ENCODE measurements around the gene ABCC4. TPM values are rescaled to one million over a fixed set of nuclear protein-coding genes. Genes with fewer than 3 reads are reported as not detected.
A peak's percentile ranks its signal among the peaks of the same experiment; 100 is the strongest.

The ABCC4 gene, protein sequence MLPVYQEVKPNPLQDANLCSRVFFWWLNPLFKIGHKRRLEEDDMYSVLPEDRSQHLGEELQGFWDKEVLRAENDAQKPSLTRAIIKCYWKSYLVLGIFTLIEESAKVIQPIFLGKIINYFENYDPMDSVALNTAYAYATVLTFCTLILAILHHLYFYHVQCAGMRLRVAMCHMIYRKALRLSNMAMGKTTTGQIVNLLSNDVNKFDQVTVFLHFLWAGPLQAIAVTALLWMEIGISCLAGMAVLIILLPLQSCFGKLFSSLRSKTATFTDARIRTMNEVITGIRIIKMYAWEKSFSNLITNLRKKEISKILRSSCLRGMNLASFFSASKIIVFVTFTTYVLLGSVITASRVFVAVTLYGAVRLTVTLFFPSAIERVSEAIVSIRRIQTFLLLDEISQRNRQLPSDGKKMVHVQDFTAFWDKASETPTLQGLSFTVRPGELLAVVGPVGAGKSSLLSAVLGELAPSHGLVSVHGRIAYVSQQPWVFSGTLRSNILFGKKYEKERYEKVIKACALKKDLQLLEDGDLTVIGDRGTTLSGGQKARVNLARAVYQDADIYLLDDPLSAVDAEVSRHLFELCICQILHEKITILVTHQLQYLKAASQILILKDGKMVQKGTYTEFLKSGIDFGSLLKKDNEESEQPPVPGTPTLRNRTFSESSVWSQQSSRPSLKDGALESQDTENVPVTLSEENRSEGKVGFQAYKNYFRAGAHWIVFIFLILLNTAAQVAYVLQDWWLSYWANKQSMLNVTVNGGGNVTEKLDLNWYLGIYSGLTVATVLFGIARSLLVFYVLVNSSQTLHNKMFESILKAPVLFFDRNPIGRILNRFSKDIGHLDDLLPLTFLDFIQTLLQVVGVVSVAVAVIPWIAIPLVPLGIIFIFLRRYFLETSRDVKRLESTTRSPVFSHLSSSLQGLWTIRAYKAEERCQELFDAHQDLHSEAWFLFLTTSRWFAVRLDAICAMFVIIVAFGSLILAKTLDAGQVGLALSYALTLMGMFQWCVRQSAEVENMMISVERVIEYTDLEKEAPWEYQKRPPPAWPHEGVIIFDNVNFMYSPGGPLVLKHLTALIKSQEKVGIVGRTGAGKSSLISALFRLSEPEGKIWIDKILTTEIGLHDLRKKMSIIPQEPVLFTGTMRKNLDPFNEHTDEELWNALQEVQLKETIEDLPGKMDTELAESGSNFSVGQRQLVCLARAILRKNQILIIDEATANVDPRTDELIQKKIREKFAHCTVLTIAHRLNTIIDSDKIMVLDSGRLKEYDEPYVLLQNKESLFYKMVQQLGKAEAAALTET (N-terminal part only)
- 12.9 and 14.7 TPM in 2 replicates for total RNA-seq

DNA sequence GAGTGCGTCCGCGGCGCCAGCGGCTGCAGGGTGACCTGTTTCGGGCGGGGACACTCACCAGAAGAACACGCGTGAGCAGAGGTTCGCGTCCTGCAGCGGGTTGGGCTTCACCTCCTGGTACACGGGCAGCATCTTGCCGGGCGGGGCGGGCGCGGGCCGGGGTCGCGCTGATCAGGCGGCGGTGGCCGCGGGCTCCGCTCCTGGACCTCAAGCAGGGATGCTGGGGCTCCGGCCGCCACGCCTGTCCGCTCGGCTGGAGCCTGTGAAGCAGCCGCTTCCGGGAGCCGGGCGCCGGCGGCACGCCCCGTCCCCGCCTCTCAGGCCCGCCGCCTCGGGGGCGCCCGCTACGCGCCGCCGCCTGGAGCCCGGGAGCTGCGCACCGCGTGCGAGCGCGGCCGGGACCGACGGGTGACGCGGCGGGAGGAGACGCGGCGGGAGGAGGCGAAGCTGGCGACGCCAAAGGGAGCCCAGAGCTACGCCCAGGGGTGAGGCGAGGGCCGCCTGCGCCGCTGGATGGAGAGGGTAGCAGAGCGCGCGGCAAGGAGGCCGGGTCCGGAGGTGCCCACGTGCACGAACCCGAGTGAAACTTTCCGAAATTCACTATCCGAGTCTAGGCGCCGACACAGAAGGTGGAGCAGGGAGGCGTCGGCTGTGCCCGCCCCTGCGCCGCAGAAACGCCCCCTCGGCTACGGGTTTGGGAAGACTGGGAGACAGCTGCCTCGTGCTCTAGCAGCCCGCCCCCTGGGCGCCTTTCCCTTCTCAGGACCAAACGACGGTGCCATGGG is at the start of gene ABCC4:
Gene ABCC4 (minus strand): TSS at position 269 of the 785 bp plus-strand sequence. CDS start 137 bp downstream, at position 132.
- DNase-seq (ENCODE audit: extremely low read depth, low read depth, low spot score), result no peak

DNA sequence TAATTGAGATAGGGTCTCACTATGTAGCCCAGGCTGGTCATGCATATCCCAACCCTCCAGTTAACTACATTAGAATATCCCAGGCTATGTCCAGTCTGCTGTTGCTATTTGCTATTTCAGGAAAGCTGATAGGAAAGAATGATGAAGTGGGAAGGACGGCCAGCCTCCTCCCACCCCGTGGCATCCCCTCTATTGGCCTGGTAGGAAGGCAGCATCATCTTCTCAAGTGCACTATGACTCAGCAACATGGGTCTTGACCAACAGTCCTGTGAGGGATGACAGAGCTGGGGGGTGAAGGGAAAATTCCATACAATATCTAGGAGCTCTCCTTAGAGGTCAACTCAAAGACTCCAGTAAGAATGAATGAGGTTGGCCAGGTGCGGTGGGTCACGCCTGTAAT is 48.0 kb upstream of the ABCC4 start:
- no peak for DNase-seq (ENCODE audit: extremely low read depth, low read depth, low spot score)

DNA sequence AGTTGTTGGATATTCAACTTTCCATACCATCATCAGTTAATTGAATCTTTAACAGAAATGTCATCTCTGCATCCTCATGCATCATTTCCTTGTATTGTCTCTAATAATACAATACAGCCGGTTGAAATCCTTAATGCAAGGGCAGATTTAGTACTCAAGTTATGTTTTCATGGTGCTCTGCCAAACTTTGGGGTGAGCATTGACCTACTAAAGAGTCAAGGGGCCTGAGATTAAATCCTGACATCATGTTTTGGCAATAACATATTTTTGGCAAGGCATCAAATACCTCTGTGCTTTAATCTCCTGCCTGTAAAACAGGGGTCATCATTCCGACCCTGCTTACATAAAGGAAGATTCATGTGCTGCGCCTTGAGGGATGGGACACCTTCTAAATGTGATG is 42.7 kb upstream of the ABCC4 start:
- DNase-seq (ENCODE audit: extremely low read depth, low read depth, low spot score), result peak; percentile 93

DNA sequence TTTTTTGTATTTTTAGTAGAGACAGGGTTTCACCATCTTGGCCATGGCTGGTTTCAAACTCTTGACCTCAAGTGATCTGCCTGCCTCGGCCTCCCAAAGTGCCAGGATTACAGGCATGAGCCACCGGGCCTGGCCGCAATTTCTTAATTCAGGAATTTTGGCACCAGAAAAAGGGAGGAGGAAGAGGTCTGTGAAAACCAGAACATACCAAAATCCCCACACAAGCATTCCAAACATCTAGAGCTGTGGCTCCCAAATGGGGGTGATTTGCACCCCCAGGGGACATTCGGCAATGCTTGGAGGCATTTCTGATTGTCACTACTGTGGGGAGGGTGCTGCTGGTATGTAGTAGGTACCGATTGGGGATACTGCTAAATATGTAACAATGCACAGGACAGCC is 40.2 kb upstream of the ABCC4 start:
- no peak for DNase-seq (ENCODE audit: extremely low read depth, low read depth, low spot score)

DNA sequence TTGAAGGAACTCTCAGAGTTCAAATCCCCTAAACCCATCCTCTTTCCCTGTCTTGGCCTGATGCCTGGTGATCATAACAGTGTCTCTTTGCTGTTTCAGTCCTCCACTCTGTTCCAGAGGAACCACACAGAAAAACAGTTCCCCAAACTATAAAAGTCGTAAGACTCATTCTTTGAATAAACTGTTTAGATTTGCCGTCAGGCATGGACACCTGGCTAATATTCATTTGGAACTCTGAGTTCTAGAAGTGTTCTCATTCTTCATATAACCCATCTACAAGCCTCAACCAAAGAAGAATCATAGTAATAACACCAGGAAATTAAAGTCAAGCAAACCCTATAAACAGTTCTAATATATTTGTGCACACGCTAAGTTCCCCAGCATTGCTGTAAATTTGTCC is 37.7 kb upstream of the ABCC4 start:
- DNase-seq (ENCODE audit: extremely low read depth, low read depth, low spot score), result no peak

DNA sequence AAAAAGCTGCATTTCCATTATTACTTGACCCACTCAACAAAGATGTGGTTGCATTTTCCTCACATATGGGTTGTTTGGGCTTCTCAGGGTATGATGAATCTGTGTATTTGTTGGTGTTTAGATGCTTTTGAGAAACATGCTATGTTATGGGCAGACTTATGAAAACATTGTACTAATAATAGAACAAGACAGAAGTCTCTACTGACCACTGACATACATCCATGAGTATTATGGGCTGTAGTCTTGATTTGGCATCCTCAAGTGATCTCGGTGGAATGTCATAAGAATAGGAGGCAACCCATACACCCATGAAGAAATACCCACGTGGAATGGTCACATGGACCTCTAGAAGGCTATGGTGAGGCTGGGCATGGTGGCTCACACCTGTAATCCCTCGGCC is 36.3 kb upstream of the ABCC4 start:
- no peak for DNase-seq (ENCODE audit: extremely low read depth, low read depth, low spot score)

DNA sequence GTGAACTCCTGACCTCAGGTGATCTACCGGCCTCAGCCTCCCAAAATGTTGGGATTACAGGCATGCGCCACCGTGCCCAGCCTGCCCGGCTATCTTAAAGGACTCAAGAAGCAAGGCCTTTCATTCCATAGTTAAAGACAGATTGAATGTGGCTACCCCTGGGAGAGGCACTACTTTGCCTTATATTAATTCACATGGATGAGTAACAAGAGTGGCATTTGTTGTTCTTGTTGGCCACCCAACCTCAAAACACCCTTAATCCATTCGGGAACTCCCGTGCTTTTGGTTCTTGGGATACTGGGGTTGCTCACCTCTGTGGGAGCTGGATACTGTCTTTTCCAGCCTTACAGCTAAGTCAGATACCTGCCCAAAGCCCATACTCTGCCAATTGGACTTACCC is 34.4 kb upstream of the ABCC4 start:
- DNase-seq (ENCODE audit: extremely low read depth, low read depth, low spot score), result no peak

DNA sequence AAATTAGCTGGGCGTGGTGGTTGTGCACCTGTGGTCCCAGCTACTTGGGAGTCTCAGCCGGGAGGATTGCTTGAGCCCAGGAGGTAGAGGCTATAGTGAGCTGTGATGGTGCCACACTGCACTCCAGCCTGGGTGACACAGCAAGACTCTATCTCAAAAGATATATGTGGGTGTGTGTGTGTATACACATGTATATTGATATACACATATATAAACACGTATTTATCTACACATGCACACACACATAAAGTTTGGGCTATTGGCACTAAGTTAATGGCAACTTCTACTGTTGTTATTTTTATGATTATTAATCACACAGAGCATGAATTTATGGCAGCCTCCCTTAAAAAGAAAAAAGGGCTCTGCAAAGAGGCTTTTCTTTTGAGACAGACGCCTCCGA is 27.1 kb upstream of the ABCC4 start:
- DNase-seq (ENCODE audit: extremely low read depth, low read depth, low spot score), result no peak

DNA sequence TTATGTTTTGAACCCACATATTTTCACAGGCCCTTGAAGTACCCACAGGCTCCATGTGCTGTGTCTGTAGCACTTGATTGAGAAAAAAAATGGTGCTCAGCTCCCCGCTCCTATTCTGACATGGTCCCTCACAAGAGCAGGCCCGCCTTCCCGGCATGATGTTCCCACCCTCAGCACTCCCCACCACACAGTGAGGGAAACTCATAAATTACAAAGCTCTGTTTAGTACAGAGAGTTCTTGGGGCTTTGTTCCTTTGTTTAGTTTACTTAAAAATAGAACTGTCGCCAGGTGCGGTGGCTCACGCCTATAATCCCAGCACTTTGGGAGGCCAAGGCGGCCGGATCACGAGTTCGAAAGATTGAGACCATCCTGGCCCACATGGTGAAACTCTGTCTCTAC is 25.9 kb upstream of the ABCC4 start:
- DNase-seq (ENCODE audit: extremely low read depth, low read depth, low spot score), result no peak

DNA sequence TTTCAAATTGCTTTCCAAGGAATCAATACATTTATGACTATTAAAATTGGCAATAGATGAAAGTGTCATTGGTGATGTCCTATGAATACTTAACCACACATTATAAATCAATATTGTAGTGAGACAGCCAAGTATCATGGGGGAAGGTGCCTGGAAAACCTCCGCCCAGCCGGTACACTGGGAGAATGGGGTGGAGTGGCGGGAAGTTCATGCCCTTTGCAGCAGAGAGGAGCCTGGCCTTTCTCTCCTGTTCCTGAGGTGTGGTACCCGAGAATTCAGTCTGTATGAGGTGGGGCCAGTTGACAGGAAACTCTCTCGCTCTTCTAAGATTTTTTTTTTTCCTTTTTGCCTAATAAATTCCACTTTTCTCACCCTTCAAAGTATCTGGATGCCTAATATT is 25.4 kb upstream of the ABCC4 start:
- no peak for DNase-seq (ENCODE audit: extremely low read depth, low read depth, low spot score)

DNA sequence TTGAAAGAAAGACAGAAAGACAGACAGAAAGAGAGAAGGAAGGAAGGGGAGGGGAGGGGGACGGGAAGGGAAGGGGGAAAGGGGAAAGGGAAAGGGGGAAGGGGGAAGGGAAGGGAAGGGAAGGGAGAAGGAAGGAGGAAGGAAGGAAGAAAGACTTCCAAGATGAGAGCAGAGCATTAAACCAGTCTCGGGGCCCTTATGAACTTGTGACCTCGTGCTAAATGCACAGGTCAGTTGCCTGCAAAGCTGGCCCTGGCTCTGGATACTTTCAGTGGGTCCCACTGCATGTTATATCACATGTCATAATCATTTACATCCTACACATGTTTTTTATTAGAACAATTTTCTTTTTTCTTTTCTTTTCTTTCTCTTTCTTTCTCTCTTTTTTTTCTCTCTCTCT is 24.2 kb upstream of the ABCC4 start:
- DNase-seq (ENCODE audit: extremely low read depth, low read depth, low spot score), result no peak

DNA sequence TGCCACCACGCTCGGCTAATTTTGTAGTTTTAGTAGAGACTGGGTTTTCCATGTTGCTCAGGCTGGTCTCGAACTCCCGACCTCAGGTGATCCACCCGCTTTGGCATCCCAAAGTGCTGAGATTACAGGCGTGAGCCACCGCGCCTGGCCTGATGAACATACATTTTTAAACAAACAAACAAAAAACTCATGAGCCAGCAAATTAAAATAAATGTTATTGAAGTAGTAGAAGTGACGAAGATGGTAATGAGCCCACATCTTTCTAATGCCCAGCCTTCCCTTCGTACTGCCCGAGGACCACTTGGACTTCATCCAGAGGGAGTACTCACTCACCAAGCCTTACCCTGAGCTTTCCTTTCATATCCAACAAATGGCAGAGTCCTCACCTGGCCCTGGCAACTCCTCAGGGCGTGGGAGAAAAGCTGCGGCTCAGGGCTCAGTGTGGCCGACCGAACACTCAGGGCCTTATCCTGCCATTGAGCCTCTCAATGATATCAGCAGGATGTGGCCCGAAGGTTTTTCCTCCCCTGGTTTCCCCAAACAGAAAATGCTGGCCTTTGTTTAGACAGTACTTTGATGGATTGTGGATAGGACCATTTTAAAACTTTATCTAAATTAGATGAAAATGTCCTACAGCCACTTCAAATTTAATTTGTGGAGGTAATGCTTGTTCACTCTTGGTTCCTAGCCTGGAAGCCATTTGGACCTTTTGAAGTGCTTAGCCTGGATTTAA is 22.8 kb upstream of the ABCC4 start:
- no peak for DNase-seq (ENCODE audit: extremely low read depth, low read depth, low spot score)

DNA sequence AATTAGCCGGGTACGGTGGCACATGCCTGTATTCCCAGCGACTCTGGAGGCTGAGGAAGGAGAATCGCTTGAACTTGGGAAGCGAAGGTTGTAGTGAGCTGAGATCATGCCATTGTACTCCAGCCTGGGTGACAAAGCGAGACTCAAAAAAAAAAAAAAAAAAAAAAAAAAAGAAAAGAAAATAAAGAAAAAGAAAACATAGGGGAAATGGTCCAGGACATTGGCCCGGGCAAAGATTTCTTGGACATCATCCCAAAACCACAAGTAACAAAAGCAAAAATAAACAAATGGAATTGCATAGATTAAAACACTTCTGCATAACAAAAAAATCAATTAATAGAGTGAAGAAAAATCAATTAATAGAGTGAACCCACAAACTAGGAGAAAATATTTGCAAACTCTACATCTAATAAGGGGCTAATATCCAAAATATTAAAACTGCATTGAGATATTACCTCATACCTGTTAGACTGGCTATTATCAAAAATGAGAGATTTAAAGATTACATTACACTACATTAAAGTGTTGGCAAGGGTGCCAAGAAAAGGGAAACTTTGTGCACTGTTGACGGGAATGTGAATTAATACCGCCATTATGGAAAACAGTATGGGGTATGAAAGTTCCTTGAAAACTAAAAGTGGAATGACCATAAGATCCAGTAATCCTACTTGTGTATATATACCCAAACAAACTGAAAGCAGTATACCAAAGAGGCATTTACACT is 18.5 kb upstream of the ABCC4 start:
- DNase-seq (ENCODE audit: extremely low read depth, low read depth, low spot score), result no peak

DNA sequence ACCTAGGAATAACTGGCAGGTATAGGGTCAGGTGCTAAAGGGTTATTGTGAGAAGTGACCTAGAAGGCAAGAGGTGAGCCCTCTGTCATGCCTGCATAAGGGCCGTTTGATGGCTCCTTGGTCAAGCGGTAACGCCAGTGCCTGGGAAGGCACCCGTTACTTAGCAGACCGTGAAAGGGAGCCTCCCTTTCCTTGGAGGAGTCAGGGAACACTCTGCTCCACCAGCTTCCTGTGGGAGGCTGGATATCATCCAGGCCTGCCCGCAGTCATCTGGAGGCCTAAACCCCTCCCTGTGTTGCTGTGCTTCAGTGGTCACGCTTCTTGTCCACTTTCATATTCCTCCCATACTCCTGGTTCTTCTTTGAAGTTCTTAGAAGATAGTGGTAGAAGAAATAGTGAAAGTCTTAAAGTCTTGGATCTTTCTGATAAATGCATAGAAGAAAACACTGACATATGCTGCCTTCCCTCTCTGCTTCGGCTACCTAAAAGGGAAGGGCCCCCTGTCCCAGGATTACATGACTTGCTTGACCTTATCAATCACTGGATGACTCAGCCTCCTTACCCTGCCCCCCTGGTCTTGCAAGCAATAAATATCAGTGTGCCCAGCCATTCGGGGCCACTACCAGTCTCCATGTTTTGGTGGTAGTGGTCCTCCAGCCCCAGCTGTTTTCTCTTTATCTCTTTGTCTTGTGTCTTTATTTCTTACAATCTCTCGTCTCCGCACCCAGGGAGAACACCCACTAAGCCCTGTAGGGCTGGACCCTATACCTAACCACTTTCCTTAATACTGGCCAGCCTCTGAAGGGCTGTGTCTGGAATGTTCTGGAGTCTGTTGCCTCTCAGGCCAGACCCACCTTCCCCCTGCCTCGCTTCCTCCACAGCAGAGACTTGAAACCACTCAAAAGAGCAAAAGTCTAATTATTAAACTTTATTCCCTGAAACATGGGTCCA is 16.1 kb upstream of the ABCC4 start:
- DNase-seq (ENCODE audit: extremely low read depth, low read depth, low spot score), result no peak

DNA sequence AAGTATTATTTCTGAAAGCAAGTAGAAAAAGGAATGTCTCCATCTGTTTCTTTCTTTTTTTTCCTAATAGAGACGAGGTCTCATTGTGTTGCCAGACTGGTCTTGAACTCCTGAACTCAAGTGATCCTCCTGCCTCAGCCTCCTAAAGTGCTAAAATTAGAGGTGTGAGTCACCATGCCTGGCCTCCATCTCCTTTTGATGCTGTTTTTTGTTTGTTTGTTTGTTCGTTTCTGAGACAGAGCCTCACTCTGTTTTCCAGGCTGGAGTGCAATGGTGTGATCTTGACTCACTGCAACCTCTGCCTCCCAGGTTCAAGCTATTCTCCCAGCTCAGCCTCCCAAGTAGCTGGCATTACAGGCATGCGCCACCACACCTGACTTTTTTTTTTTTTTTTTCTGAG is 14.5 kb upstream of the ABCC4 start:
- no peak for DNase-seq (ENCODE audit: extremely low read depth, low read depth, low spot score)

DNA sequence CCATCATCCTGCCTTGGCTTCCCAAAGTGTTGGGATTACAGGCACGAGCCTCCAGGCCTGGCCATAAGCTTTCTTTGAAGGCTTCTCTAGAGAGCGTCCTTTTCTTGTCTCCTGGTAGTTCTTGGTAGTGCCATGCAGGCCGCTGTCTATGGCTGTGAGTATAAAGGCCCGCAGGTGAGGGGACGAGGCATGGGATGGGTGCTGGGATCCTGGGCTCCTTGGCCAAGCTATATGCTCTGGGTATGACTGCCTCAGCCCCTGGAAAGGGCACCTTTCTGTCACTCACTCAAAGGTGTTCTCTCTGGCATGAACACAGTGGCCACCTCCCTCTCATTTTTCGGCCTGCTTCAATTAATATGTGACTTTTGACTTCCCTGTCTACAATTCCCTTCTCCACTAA is 6.3 kb upstream of the ABCC4 start:
- no peak for DNase-seq (ENCODE audit: extremely low read depth, low read depth, low spot score)

DNA sequence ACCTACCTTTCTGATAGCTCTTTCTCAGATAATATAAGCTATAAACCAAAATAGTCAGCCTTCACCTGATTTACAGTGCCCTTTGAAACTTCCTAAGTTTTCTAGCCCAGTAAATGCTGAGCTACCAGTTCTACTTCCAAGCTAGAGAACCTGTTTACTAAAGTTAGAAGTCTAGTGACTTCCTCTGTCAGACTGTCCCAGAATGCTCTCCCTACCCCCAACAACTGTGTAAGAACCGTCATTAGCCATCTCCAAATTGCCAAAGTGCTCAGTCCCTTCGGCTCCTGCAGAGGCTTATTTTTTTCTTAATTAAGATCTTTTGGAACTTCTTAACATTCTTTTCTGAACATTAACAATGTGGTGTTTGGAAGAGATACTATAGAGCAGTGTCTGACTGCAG is 3.2 kb upstream of the ABCC4 start:
- no peak for DNase-seq (ENCODE audit: extremely low read depth, low read depth, low spot score)

DNA sequence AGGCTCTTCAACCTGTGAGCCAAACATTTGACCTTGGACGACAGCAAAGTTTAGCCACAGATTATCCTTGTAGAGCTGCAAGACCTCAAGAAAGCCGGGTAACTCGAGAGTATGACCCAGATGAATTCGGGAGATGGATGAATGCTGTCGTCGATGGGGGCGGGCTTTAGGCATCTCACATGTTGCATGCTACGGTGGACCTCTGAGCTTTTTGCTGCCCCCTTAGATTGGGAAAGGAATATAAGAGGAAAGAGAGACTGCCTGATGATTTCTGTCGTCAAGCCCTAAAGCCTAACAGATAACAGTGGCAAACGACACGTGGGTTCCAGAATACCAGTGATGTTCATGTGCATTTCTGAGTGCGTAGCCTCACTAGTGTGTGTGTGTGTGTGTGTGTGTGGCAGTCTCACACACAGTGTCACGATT is 730 bp upstream of the ABCC4 start:
- no peak for DNase-seq (ENCODE audit: extremely low read depth, low read depth, low spot score)

All from glomerular endothelial cell (primary cell).